Naive thymus-derived CD4-positive, alpha-beta T cell (primary cell): Measurements from ENCODE around the gene LBR. TPM values are rescaled to one million over a fixed set of nuclear protein-coding genes. Genes with fewer than 3 reads are reported as not detected.
A peak's percentile ranks its signal among the peaks of the same experiment; 100 is the strongest.

ENCODE experiments used
- ATAC-seq: fragments of 150-1000 bp; cut with Tn5 transposase; 2 replicates; pipeline ENCODE4 v1.10.0; 2021; ENCODE audit warnings: mild to moderate bottlenecking, moderate library complexity
- CTCF ChIA-PET: fragments of 350-600 bp; sonication (Branson Sonifier 250); formaldehyde crosslinking; loops from one replicate; lab custom pipeline; 2021; ENCODE audit warnings: antibody characterized with exemption; lab: Charles Lee
- POLR2A ChIA-PET: fragments of 350-600 bp; sonication (Branson Sonifier 250); formaldehyde crosslinking; loops from one replicate; lab custom pipeline; 2021; ENCODE audit warnings: antibody characterized with exemption, inconsistent platforms; lab: Charles Lee
- DNase-seq, 9 donors: peaks; one replicate each; pipeline versions ENCODE4 v3.0.0 to v3.0.0-alpha.2; 2020 to 2022; ENCODE audit warnings: mixed read lengths in 1 of 9
- H3K27ac ChIP-seq: one replicate; pipeline ENCODE4 v1.7.0; 2013; ENCODE audit warnings: mild to moderate bottlenecking, low read depth, low read length, moderate library complexity
- H3K27me3 ChIP-seq, 2 donors: one replicate each; pipeline ENCODE4 v1.7.0; 2013; ENCODE audit warnings: low read length in 2 of 2, mild to moderate bottlenecking in 2 of 2, moderate library complexity in 2 of 2; ENCODE audit not compliant: control insufficient read depth in 2 of 2, insufficient read depth in 2 of 2
- H3K36me3 ChIP-seq, 3 experiments: 1 replicate in 2 of 3; 2 replicates in 1 of 3; pipeline ENCODE4 v1.7.0; 2013; ENCODE audit warnings: low read length in 3 of 3, mild to moderate bottlenecking in 3 of 3, moderate library complexity in 1 of 3; ENCODE audit not compliant: insufficient read depth in 3 of 3, control insufficient read depth in 2 of 3
- H3K4me1 ChIP-seq, 2 donors: one replicate each; pipeline ENCODE4 v1.7.0; 2013; ENCODE audit warnings: low read length in 2 of 2, mild to moderate bottlenecking in 2 of 2, moderate library complexity in 1 of 2; ENCODE audit not compliant: control insufficient read depth in 2 of 2, insufficient read depth in 2 of 2
- H3K4me3 ChIP-seq: 2 replicates; pipeline ENCODE4 v1.7.0; 2013; ENCODE audit warnings: mild to moderate bottlenecking, low read length
- H3K9me3 ChIP-seq, 3 experiments: 1 replicate in 2 of 3; 2 replicates in 1 of 3; pipeline ENCODE4 v1.7.0; 2013; ENCODE audit warnings: low read length in 3 of 3; ENCODE audit not compliant: control insufficient read depth in 2 of 3
- H3K27ac Mint-ChIP-seq, 9 donors: one replicate each; pipeline ENCODE4 v1.8.0; 2020 to 2022; ENCODE audit warnings: mixed read lengths in 9 of 9, mild to moderate bottlenecking in 8 of 9, moderate library complexity in 5 of 9, inconsistent platforms in 2 of 9
- H3K27me3 Mint-ChIP-seq, 5 donors: one replicate each; pipeline ENCODE4 v1.8.0; 2021 to 2022; ENCODE audit warnings: mixed read lengths in 5 of 5, mild to moderate bottlenecking in 1 of 5
- H3K36me3 Mint-ChIP-seq, 5 donors: one replicate each; pipeline ENCODE4 v1.8.0; 2020 to 2022; ENCODE audit warnings: mixed read lengths in 5 of 5, mild to moderate bottlenecking in 3 of 5, inconsistent platforms in 1 of 5
- H3K4me1 Mint-ChIP-seq, 7 donors: one replicate each; pipeline ENCODE4 v1.8.0; 2020 to 2022; ENCODE audit warnings: mixed read lengths in 7 of 7, mild to moderate bottlenecking in 3 of 7, inconsistent platforms in 1 of 7
- H3K4me3 Mint-ChIP-seq, 10 donors: one replicate each; pipeline ENCODE4 v1.8.0; 2020 to 2022; ENCODE audit warnings: mild to moderate bottlenecking in 10 of 10, mixed read lengths in 10 of 10, moderate library complexity in 6 of 10, inconsistent platforms in 2 of 10
- H3K9me3 Mint-ChIP-seq, 11 donors: one replicate each; pipeline ENCODE4 v1.8.0; 2020 to 2022; ENCODE audit warnings: mixed read lengths in 11 of 11, mild to moderate bottlenecking in 4 of 11, inconsistent platforms in 1 of 11, moderate library complexity in 1 of 11
- intact Hi-C, 2 donors: fragments of 100-400 bp; cut with micrococcal nuclease; formaldehyde crosslinking; loops; one replicate each; pipeline ENCODE4 v1.15.1; 2023
- polyA plus RNA-seq, 2 donors: library from polyadenylated mRNA; unstranded; fragments of 300-500 nt; fragmentation: Illumina TruSeq; gene quantifications; one replicate each; pipeline ENCODE4 v1.2.3, GENCODE V29; 2021
- total RNA-seq, 6 experiments: library from RNA in 5 of 6; stranded (reverse) in 5 of 6; gene quantifications; 1 replicate in 5 of 6; 2 replicates in 1 of 6; pipeline ENCODE4 v1.2.3 and lab custom pipeline; 2021 to 2026

LBR gene
- total and polyA plus RNA-seq, 7 experiments from 2014 or later, result 104 to 220 (median 128) TPM

- Histone ChIP-seq H3K4me1 (peaks cover 21 to 53% of the 10 kb centered on the region in 2 donors), H3K27me3 (no peaks in the 10 kb centered on the region), H3K27ac (peak overlapping the region; percentile 49), H3K9me3 (no peaks in the 10 kb centered on the region), H3K4me3 (no peak overlapping the region), H3K36me3 (no peaks in the 10 kb centered on the region)
- Mint-ChIP-seq H3K9me3 (peaks cover 0 to 5% (median 0%) of the 10 kb centered on the region in 11 donors), H3K36me3 (peaks cover 0 to 5% (median 0%) of the 10 kb centered on the region in 5 donors), H3K4me1 (peaks cover 49 to 74% (median 65%) of the 10 kb centered on the region in 7 donors), H3K4me3 (peak overlapping the region; percentile 25 to 77 (median 63)), H3K27me3 (peaks cover 0 to 2% (median 0%) of the 10 kb centered on the region in 5 donors), H3K27ac (peak overlapping the region; percentile 76 to 94 (median 91))
- POLR2A ChIA-PET, result interaction anchor here (0.7 to 8.4 kb wide), 6 partner anchors 8 to 653 kb away, joined by 3 to 236 read pairs (median 12); partner anchors contain the start of gene LBR
- ATAC-seq, result no peak
- intact Hi-C loops, result loop anchor here in 1 of 2 donors (10.0 kb wide), 1 partner anchor 863 kb away; the partner anchor contains the start of gene LIN9
- DNase-seq, result peak in 1 of 9 donors; percentile 20
- CTCF ChIA-PET, result interaction anchor here (0.6 to 2.9 kb wide), 5 partner anchors 12 to 142 kb away, joined by 3 to 8 read pairs (median 4); partner anchors contain the start of gene LBR
Observed at GRCh38 chr1:225442123-225442505, 14.3 kb upstream of the LBR start.

GRCh38 chr1:225441314-225442122, 13.7 kb upstream of the LBR start:
- Histone ChIP-seq H3K4me3 (no peak overlapping the region), H3K4me1 (peaks cover 18 to 50% of the 10 kb centered on the region in 2 donors), H3K27me3 (no peaks in the 10 kb centered on the region), H3K9me3 (no peaks in the 10 kb centered on the region), H3K27ac (peak overlapping the region; percentile 49), H3K36me3 (no peaks in the 10 kb centered on the region)
- Mint-ChIP-seq H3K36me3 (peaks cover 0 to 5% (median 0%) of the 10 kb centered on the region in 5 donors), H3K27me3 (peaks cover 0 to 2% (median 0%) of the 10 kb centered on the region in 5 donors), H3K27ac (peak overlapping the region; percentile 76 to 94 (median 91)), H3K4me1 (peaks cover 47 to 70% (median 62%) of the 10 kb centered on the region in 7 donors), H3K9me3 (peaks cover 0 to 5% (median 0%) of the 10 kb centered on the region in 11 donors), H3K4me3 (peak overlapping the region; percentile 25 to 77 (median 63))
- CTCF ChIA-PET, result interaction anchor here (0.9 to 2.9 kb wide), 4 partner anchors 11 to 35 kb away, joined by 3 to 8 read pairs (median 4); partner anchors contain the start of gene LBR
- DNase-seq (peak in 3 of 9 donors; percentile 15 to 16 (median 16)), ATAC-seq (no peak)
- intact Hi-C loops, result loop anchor here in 1 of 2 donors (1.0 to 10.0 kb wide), 2 partner anchors 122 to 863 kb away; partner anchors contain the start of gene LIN9
- POLR2A ChIA-PET, result interaction anchor here (0.7 to 8.4 kb wide), 4 partner anchors 8 to 27 kb away, joined by 3 to 236 read pairs (median 12); partner anchors contain the start of gene LBR

GRCh38 chr1:225440380-225441221, 12.8 kb upstream of the LBR start:
- no peak for ATAC-seq
- POLR2A ChIA-PET, result interaction anchor here (0.7 to 8.4 kb wide), 3 partner anchors 12 to 442 kb away, joined by 3 to 236 read pairs (median 22); partner anchors contain the start of genes LBR and TMEM63A
- intact Hi-C loops, result loop anchor here in 1 of 2 donors (1.0 to 10.0 kb wide), 2 partner anchors 121 to 864 kb away; partner anchors contain the start of gene LIN9
- peaks cover 0 to 5% (median 0%) of the 10 kb centered on the region in 11 donors for H3K9me3 Mint-ChIP-seq
- Histone ChIP-seq H3K4me3 (no peak overlapping the region), H3K4me1 (peaks cover 9 to 41% of the 10 kb centered on the region in 2 donors), H3K36me3 (no peaks in the 10 kb centered on the region), H3K27me3 (no peaks in the 10 kb centered on the region), H3K27ac (no peak overlapping the region), H3K9me3 (no peaks in the 10 kb centered on the region)
- CTCF ChIA-PET, result interaction anchor here (0.9 to 2.9 kb wide), 4 partner anchors 10 to 36 kb away, joined by 3 to 8 read pairs (median 4); partner anchors contain the start of gene LBR
- H3K27me3 Mint-ChIP-seq, result peaks cover 0 to 2% (median 0%) of the 10 kb centered on the region in 5 donors
- H3K36me3 Mint-ChIP-seq, result peaks cover 0 to 5% (median 0%) of the 10 kb centered on the region in 5 donors
- no peak for DNase-seq
- peak overlapping the region in 6 of 9 donors; percentile 28 to 94 (median 88) for H3K27ac Mint-ChIP-seq
- peak overlapping the region in 1 of 10 donors; percentile 77 for H3K4me3 Mint-ChIP-seq
- peaks cover 38 to 63% (median 52%) of the 10 kb centered on the region in 7 donors for H3K4me1 Mint-ChIP-seq

- Histone ChIP-seq H3K4me3 (no peak overlapping the region), H3K9me3 (no peaks in the 10 kb centered on the region), H3K36me3 (no peaks in the 10 kb centered on the region), H3K27me3 (no peaks in the 10 kb centered on the region), H3K4me1 (peaks cover 0 to 17% of the 10 kb centered on the region in 2 donors), H3K27ac (no peak overlapping the region)
- Mint-ChIP-seq H3K4me3 (no peak overlapping the region), H3K27me3 (peaks cover 0 to 4% (median 0%) of the 10 kb centered on the region in 5 donors), H3K4me1 (peaks cover 17 to 41% (median 29%) of the 10 kb centered on the region in 7 donors), H3K9me3 (no peaks in the 10 kb centered on the region), H3K36me3 (peaks cover 0 to 2% (median 0%) of the 10 kb centered on the region in 5 donors), H3K27ac (peak overlapping the region in 1 of 9 donors; percentile 23)
- CTCF ChIA-PET, result interaction anchor here (0.6 to 1.9 kb wide), 2 partner anchors 32 to 148 kb away, joined by 3 to 4 read pairs; no protein-coding TSS in a partner anchor
- ATAC-seq, result no peak
- POLR2A ChIA-PET, result interaction anchor here (1.6 kb wide), 1 partner anchor 31 kb away, joined by 4 read pairs; no protein-coding TSS in a partner anchor
- intact Hi-C loops, result no loop called here
- DNase-seq, result peak in 1 of 9 donors; percentile 10
Observed at GRCh38 chr1:225437710-225438437, 10.0 kb upstream of the LBR start.

GRCh38 chr1:225435957-225436392, 8.1 kb upstream of the LBR start:
- no peak overlapping the region for H3K4me3 ChIP-seq

More at GRCh38 chr1:225435957-225436392, 8.1 kb upstream of the LBR start:
- Histone ChIP-seq H3K27me3 (no peaks in the 10 kb centered on the region), H3K4me1 (peaks cover 0 to under 1% of the 10 kb centered on the region in 2 donors), H3K27ac (no peak overlapping the region), H3K36me3 (no peaks in the 10 kb centered on the region), H3K9me3 (no peaks in the 10 kb centered on the region)
- DNase-seq (peak in 1 of 9 donors; percentile 6), ATAC-seq (no peak)
- no peak overlapping the region for H3K4me3 Mint-ChIP-seq
- no peaks in the 10 kb centered on the region for H3K9me3 Mint-ChIP-seq
- peaks cover 0 to 7% (median 0%) of the 10 kb centered on the region in 5 donors for H3K36me3 Mint-ChIP-seq
- H3K27ac Mint-ChIP-seq, result no peak overlapping the region
- H3K27me3 Mint-ChIP-seq, result peaks cover 0 to 4% (median 0%) of the 10 kb centered on the region in 5 donors
- peaks cover 0 to 22% (median 10%) of the 10 kb centered on the region in 7 donors for H3K4me1 Mint-ChIP-seq
- POLR2A ChIA-PET, result interaction anchor here (0.7 kb wide), 1 partner anchor 10 kb away, joined by 4 read pairs; no protein-coding TSS in a partner anchor
- intact Hi-C loops, result no loop called here
- CTCF ChIA-PET, result no interaction called here
